Stimulated activated CD4-positive, alpha-beta T cell treated with anti-CD3 and anti-CD28 coated beads, Interleukin-2, amount 100 ng/mL, for 48 hours (primary cell): ENCODE results near the gene CD58.
"Not testable (repeated sequence)": the region's sequence is repeated elsewhere in the genome, so short reads cannot be mapped to it uniquely, and the experiment has no call there.

ENCODE experiments used
- DNase-seq, 2 donors: peaks; one replicate each; pipeline ENCODE4 v3.0.0-alpha.2; 2020

Gene CD58

DNA sequence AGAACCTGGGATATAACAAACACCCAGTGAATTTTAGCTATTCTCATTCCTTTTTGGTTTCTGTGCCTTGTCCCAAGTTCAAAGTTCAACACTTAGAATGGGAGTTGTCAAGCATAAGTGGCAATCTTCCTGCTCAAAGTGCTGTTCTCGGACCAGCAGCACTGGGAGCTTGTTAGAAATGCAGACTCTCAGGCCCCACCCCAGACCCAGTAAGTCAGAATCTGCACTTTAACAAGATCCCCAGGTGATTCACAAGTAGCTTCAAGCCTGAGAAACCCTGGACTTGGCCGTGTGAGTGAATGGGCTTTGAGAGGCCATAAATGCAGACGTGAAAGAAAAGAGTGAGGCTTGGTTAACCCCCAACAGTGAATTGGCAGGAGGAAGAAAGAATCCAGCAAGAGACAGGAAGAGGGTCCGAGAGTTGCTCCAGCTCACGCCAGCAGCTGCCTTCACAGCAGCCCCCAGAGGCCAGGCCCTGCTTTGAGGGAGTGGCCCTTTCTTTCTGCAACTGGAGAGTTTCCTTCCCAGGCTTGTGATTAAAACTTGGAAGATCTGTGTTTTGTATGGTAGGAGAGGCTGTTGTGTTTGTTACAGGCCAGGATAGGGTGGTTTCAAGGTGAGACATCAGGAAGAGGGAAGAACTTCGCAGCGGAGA, 21.3 kb upstream of the CD58 start:
- DNase-seq = not testable (repeated sequence)

DNA sequence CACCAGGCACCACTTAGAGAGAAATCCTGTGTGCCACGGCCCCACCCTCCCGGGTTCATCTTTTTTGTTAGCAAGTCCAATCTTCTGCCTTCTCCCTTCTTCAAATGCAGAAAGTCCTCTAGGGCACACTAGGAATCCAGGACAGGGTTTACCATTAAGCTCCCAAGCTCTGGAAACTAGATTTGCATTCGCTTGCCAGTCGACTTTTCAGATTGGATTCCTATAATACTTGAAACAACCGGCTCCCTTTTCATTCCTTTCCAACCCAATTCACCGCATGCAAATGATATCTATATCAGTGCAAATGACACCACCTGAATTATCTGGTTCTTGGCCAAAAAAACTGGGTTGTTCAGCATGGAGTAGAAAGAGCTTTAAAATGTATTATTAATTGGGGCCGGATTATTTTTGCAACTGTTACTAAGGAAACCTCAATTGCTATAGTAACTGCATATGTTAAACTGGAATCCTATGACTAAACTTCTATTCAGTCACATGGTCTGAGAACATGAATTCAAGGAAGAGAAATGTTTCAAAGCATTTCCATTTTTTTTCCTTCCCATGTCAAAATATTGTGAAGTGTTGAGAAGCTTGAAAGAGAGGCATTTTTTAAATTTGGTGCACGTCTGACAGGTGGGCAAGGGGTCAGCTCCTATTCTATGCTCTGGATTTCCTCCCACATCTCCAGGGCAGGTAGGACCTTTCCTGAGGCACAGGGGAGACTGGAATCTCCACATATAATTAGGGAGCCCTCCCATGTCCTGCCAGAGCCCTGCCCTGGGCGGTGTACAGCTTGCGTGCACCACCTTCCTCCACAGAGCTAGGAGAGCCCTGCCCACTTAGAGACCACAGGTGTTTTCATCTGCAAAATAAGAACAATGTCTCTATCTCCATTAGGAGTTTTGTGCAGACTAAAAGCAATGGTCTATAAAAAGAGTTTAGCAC, 20.5 kb upstream of the CD58 start:
- not testable (repeated sequence) for DNase-seq

- not testable (repeated sequence) for DNase-seq
These were observed 19.7 kb upstream of the CD58 start for GRCh38 chr1:116590359-116591005.

DNA sequence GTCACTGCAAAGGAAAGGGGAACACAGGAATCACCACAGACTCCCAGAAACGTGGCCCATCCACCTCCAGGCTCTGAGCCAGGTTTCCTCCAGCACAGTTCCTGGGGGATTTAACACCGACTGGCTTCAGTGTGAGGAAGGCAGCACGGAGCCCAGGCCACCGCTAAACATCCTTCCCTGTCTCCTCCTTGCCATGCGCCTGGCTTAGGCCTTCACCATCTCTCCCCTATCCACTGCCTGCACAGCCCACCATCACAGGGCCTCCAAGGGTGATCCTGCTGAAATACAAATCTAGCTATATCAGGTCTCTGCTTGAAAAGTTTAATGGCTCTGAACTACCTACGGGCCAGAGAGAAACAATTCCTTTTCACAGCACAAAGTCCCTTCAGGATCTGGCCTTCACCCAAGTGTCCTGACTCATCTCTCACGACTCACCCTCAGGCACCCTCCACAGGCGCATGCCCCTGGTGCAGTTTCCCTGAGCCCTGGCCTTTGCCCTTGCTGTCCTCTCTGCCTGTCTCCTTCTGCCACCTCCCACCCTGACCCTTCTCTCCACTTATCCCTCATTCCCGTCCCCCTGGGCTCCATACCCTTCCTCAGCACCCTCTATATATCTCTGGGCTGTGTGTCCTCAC, 18.4 kb upstream of the CD58 start:
- not testable (repeated sequence) for DNase-seq

- DNase-seq = no peak
These were observed 16.8 kb upstream of the CD58 start for GRCh38 chr1:116587501-116588227.

- no peak for DNase-seq
These were observed 15.9 kb upstream of the CD58 start for GRCh38 chr1:116586741-116587143.

DNA sequence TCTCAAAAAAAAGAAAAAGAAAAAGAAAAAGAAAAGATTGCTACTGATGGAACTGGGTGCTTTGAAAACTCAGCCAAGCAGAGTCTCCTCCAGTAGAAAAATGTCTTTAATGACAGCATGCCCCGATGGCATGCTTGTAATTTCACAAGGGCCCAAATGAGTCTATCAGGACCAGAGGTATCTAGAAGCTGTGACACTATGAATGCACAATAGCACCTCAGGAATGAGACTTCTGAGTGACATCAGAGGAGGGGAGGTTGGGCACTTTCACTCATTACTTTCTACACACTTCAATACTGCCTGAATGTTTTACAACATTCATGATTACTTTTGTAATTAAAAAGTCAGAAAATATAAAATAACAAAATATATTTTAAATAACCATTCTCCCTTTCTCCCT, 15.1 kb upstream of the CD58 start:
- no peak for DNase-seq

GRCh38 chr1:116581323-116581885, 10.6 kb upstream of the CD58 start:
- DNase-seq = no peak

GRCh38 chr1:116580446-116581322, 9.9 kb upstream of the CD58 start:
- DNase-seq = no peak

- no peak for DNase-seq
These were observed 8.5 kb upstream of the CD58 start for GRCh38 chr1:116579259-116579875.

GRCh38 chr1:116578581-116578980, 7.8 kb upstream of the CD58 start:
- no peak for DNase-seq

GRCh38 chr1:116577759-116578314, 7.0 kb upstream of the CD58 start:
- no peak for DNase-seq

DNA sequence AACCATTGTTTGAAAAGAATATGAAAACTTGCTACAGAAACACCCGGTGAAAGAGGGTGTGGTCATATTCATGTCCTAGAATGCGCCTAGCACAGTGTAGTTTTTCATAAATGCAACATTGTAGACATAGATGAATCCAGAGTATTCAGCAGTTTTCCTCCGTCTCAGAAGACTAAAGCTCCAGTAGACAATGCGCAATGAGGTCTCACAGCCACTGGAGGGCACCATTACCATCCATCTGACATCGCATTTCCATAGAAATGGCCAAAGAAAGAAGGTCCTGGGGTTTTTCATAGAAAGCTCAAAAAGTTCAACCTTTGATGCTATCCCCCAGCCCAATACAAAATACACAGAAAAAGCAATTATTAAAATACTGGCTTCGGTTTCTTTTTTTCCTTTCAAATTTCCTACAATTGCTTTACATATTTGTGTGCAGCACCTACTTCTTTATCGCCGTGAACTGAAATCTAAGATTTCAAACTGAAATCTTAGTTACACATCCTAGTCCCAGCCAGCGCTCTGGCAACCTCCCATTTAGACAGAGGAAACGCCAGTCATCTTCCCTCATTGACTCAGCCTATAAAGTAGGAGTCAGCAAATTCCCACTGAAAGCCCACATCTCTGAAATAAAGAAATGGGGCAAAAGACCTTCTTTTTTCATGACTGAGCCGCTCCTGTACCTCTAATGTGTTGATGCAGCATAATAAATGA, 3.9 kb upstream of the CD58 start:
- peak; percentile 49 to 58 for DNase-seq

DNA sequence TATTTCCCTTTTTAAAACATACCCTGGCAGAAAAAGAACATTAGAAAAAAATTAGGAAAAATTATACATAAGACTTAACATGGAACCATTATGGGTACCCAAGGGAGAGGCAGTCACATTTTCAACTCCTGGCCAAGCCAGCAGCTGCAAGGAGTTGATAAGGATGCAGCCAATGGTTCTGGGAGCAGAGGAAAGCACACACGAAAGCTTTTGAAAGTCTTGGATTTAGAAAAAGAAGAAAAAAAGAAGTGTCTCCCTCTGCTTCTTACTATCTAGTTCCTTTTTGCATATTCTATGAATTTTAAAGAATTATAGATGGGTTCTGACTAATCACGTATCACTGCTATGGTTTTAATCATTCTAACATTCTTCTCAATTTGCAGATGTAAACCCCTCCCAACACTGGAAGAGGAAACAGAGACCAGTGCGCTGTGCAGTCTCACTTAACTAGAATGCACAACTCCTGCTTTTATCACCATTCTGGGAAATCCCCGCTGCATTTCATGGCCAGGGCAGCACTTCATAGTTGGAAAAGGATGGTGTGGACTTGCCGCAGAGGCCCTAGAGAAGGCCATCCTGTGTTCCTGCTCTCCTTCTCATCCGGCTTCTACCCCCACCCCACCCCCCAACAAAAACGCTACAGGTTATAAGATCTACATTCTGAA, 2.7 kb upstream of the CD58 start:
- DNase-seq = no peak

- no peak for DNase-seq
These were observed 2.1 kb upstream of the CD58 start for GRCh38 chr1:116572771-116573430.

DNA sequence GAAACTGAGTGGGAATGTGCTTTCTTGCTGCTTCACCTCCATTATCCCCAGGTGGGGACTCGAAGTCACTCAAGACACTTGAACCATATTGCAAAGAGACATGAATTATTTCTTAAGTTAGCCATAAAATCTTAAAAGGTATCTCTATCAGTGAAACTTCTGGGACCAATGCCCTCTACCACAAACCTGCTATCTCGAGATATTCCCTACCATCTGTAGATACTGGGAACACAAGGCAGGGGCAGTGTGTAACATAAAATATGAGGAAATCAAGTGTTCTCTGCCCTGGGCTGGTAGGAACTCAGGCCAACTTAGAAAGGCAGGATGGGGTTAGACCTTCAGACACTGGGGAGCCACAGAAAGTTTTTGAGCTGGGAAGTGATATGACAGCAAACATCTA, 1.3 kb upstream of the CD58 start:
- no peak for DNase-seq

- DNase-seq = no peak
These were observed 541 bp upstream of the CD58 start for GRCh38 chr1:116571215-116571919.
